Osteoblast (primary cell): ENCODE results near the gene KCNA3. TPM values are rescaled to one million over a fixed set of nuclear protein-coding genes. Genes with fewer than 3 reads are reported as not detected.

ENCODE experiments used
- DNase-seq: peaks from one replicate; pipeline ENCODE4 v3.0.0; 2011; ENCODE audit warnings: low spot score, mixed read lengths; ENCODE audit not compliant: insufficient read length; ENCODE audit errors: missing footprints
- H2AFZ ChIP-seq: 2 replicates; pipeline ENCODE4 v1.6.0; 2011; ENCODE audit warnings: mild to moderate bottlenecking, low read length
- H3K27ac ChIP-seq: 2 replicates; pipeline ENCODE4 v1.5.1; 2011; ENCODE audit warnings: mild to moderate bottlenecking, low read depth, low read length, moderate library complexity
- H3K27me3 ChIP-seq: 2 replicates; pipeline ENCODE4 v1.6.0; 2012; ENCODE audit warnings: mild to moderate bottlenecking, control low read depth, inconsistent platforms, low read length, moderate library complexity; ENCODE audit not compliant: insufficient read depth
- H3K36me3 ChIP-seq: 2 replicates; pipeline ENCODE4 v1.5.1; 2011; ENCODE audit warnings: mild to moderate bottlenecking, low read length, control low read depth, moderate library complexity; ENCODE audit not compliant: insufficient read depth
- H3K4me1 ChIP-seq: 2 replicates; pipeline ENCODE4 v1.5.1; 2011; ENCODE audit warnings: mild to moderate bottlenecking, low read length, control low read depth, moderate library complexity; ENCODE audit not compliant: insufficient read depth
- H3K4me2 ChIP-seq: 2 replicates; pipeline ENCODE4 v1.6.0; 2011; ENCODE audit warnings: mild to moderate bottlenecking, low read length; ENCODE audit not compliant: insufficient read depth
- H3K4me3 ChIP-seq: fragments of 200-600 bp; sonication (generic); 3 replicates; pipeline ENCODE4 v1.5.1; 2012; ENCODE audit warnings: mild to moderate bottlenecking, low read length, inconsistent platforms; ENCODE audit not compliant: insufficient read depth
- H3K79me2 ChIP-seq: 2 replicates; pipeline ENCODE4 v1.6.0; 2012; ENCODE audit warnings: mild to moderate bottlenecking, low read length, control low read depth, inconsistent platforms; ENCODE audit not compliant: insufficient read depth
- H3K9me3 ChIP-seq: 2 replicates; pipeline ENCODE4 v1.5.1; 2011; ENCODE audit warnings: low read depth, low read length, control low read depth
- H4K20me1 ChIP-seq: 2 replicates; pipeline ENCODE4 v1.6.0; 2012; ENCODE audit warnings: mild to moderate bottlenecking, low read length, control low read depth; ENCODE audit not compliant: insufficient read depth
- total RNA-seq: library from RNA; depleted of rRNA; stranded (reverse); fragments of >200 nt; gene quantifications from 2 replicates; pipeline ENCODE4 v1.2.3, GENCODE V29; 2012
- TF ChIP-seq, protein P1 (sequence below): IDR thresholded peaks from 2 replicates; pipeline ENCODE4 v1.5.1; 2011; ENCODE audit warnings: mild to moderate bottlenecking, low read depth, low read length, moderate library complexity; ENCODE audit errors: extremely low read depth

KCNA3 gene
- not detected in 2 replicates for total RNA-seq

DNA sequence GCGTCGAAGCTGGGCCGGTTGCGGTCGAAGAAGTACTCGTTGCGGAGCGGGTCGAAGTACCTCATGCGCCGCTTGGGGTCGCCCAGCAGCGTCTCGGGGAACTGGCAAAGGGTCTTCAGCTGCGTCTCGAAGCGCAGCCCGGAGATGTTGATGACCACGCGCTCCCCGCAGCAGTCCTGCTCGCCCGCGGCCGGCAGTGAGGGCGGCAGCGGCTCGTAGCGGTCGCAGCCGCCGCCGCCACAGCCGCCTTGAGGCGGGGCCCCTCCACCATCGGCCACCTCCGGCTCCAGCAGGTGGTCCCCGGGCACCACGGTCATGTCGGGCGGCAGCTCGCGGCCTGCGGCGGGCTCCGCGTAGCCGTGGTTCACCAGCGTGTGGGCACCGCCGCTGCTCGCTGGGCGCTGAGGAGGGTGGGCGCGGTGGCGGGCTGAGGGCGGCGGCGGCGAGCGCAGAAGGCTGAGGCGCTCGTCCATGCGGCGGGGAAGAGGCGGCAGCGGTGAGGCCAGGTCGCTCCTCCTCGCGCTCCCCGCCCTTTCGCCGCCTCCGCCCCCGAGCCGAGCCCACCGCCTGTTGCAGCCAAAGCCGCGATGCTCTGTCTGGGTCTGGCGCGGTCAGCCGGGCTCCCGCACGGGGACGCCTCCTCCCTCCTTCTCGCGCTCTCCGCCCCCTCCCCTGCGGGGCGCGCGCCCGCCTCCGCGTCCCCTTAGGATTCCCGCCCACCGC is at the start of gene KCNA3:
KCNA3 (minus strand) TSS at position 604 of the 723 bp plus-strand sequence; CDS start at position 473, 131 bp downstream.
- Histone ChIP-seq H3K79me2 (no peaks in the 10 kb centered on the region), H3K9me3 (no peaks in the 10 kb centered on the region), H3K4me3 (no peak within 1 kb of the TSS), H3K36me3 (no peaks in the 10 kb centered on the region), H3K4me1 (no peaks in the 10 kb centered on the region), H3K4me2 (no peak within 1 kb of the TSS), H4K20me1 (no peaks in the 10 kb centered on the region), H2AFZ (no peak within 1 kb of the TSS), H3K27me3 (peaks cover 62% of the 10 kb centered on the region), H3K27ac (no peak within 1 kb of the TSS)
- DNase-seq, result peak; percentile 61
- TF ChIP-seq, protein P1, sequence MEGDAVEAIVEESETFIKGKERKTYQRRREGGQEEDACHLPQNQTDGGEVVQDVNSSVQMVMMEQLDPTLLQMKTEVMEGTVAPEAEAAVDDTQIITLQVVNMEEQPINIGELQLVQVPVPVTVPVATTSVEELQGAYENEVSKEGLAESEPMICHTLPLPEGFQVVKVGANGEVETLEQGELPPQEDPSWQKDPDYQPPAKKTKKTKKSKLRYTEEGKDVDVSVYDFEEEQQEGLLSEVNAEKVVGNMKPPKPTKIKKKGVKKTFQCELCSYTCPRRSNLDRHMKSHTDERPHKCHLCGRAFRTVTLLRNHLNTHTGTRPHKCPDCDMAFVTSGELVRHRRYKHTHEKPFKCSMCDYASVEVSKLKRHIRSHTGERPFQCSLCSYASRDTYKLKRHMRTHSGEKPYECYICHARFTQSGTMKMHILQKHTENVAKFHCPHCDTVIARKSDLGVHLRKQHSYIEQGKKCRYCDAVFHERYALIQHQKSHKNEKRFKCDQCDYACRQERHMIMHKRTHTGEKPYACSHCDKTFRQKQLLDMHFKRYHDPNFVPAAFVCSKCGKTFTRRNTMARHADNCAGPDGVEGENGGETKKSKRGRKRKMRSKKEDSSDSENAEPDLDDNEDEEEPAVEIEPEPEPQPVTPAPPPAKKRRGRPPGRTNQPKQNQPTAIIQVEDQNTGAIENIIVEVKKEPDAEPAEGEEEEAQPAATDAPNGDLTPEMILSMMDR, result no peak

DNA sequence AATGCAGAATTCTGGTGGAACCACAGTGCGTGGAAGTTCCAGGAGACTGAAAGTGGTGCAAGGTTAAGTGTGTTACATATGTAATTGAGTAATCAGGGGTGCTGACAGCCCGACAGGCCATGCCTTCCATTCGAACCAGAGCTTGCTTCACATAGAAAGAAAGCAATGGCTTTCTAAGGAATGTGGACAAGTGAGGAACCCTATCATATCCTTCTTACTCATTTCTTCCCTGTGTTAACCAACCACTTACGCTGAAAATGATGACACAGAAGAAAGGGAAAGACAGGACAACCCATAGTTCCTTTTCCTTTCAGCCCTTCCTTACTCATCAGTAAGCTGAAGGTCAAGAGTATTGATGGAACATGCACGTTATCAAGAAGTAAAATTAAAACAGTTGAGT is 48.1 kb upstream of the KCNA3 start:
- no peak for DNase-seq
- Histone ChIP-seq H3K27ac (no peak overlapping the region), H3K27me3 (no peaks in the 10 kb centered on the region), H3K79me2 (no peaks in the 10 kb centered on the region), H3K4me2 (no peak overlapping the region), H2AFZ (no peak overlapping the region), H3K4me3 (no peak overlapping the region), H3K4me1 (no peaks in the 10 kb centered on the region), H3K36me3 (no peaks in the 10 kb centered on the region), H3K9me3 (no peaks in the 10 kb centered on the region), H4K20me1 (no peaks in the 10 kb centered on the region)
- TF ChIP-seq, protein P1, result no peak

DNA sequence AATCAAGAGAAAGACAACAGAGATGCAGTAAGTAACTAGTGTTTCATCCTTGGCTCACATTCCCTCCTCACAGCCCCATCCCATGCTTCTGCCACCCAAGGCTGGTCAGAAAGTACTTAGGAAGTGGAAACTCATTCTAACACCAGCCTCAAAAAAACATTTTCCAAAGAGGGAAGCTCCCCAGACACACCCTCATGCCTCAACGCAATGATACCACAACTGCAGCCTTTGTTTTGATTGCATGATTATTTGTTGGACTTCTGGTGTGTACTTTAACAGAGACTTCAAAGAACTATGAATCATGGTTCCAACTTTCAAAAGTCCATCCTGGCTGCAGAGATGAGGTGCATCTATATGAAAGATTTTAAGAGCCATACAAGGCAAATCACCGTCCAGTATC is 45.2 kb upstream of the KCNA3 start:
- no peaks in the 10 kb centered on the region for H3K27me3 ChIP-seq
- H3K36me3 ChIP-seq, result no peaks in the 10 kb centered on the region
- H3K4me3 ChIP-seq, result no peak overlapping the region
- H3K79me2 ChIP-seq, result no peaks in the 10 kb centered on the region
- H2AFZ ChIP-seq, result no peak overlapping the region
- DNase-seq, result no peak
- H3K4me2 ChIP-seq, result no peak overlapping the region
- no peaks in the 10 kb centered on the region for H3K9me3 ChIP-seq
- TF ChIP-seq, protein P1, result no peak
- no peaks in the 10 kb centered on the region for H3K4me1 ChIP-seq
- H3K27ac ChIP-seq, result no peak overlapping the region
- no peaks in the 10 kb centered on the region for H4K20me1 ChIP-seq

DNA sequence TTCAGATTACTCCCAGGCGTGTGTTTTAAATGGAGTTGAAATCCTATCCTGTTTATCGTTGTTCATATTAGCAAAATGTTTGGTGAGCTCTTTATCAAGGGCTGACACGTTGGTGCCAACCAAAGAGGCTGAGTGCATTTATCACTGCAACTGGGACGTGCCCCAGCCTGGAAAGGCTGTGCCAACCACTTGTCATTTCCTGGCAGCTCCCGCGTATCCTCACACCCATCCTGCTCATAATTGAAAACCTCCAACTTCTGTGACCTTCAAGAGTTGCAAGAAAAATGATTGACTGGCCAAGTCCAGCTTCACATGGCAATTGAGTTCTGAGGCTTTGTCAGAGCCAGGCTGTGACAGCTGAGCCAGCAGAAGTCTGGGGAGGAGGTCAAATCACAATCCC is 43.7 kb upstream of the KCNA3 start:
- no peaks in the 10 kb centered on the region for H3K79me2 ChIP-seq
- H3K4me3 ChIP-seq, result no peak overlapping the region
- TF ChIP-seq, protein P1, result no peak
- H3K27me3 ChIP-seq, result no peaks in the 10 kb centered on the region
- no peaks in the 10 kb centered on the region for H3K4me1 ChIP-seq
- no peaks in the 10 kb centered on the region for H4K20me1 ChIP-seq
- DNase-seq, result no peak
- no peaks in the 10 kb centered on the region for H3K9me3 ChIP-seq
- H3K4me2 ChIP-seq, result no peak overlapping the region
- H3K36me3 ChIP-seq, result no peaks in the 10 kb centered on the region
- H3K27ac ChIP-seq, result no peak overlapping the region
- H2AFZ ChIP-seq, result no peak overlapping the region
